ENCODE results near the gene LRCH1. TPM values are rescaled to one million over a fixed set of nuclear protein-coding genes. Genes with fewer than 3 reads are reported as not detected.

LRCH1 gene
- total RNA-seq, 3 donors from 2014 or later = 13.5 to 16.4 (median 14.7) TPM

DNA sequence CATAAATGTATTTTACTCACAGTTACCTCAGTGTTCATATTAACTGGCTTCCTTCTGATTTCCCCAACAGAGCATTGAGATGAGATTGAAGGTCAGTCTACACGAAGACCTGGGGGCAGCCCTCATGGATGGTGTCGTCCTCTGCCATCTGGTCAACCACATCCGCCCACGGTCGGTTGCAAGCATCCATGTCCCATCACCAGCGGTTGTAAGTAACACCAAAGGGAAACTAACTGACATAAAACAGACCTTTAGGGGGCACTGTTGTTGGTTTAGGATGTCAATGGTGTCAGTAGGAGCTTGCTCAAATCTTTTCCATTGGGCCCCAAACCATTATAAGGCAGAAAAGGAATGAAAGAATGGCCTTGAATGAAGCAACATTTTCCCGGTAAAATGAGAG, 175.8 kb downstream of the LRCH1 start:
- no peaks in the 10 kb centered on the region for H3K27me3 Mint-ChIP-seq (ENCODE audit: low read depth)
- peaks cover 44% of the 10 kb centered on the region for H3K36me3 Mint-ChIP-seq (ENCODE audit: insufficient read depth)
- H3K4me3 Mint-ChIP-seq = no peak overlapping the region
- DNase-seq (no peak), ATAC-seq (no peak)
- no peaks in the 10 kb centered on the region for H3K9me3 Mint-ChIP-seq
- no peaks in the 10 kb centered on the region for H3K4me1 Mint-ChIP-seq (ENCODE audit: low read depth)

DNA sequence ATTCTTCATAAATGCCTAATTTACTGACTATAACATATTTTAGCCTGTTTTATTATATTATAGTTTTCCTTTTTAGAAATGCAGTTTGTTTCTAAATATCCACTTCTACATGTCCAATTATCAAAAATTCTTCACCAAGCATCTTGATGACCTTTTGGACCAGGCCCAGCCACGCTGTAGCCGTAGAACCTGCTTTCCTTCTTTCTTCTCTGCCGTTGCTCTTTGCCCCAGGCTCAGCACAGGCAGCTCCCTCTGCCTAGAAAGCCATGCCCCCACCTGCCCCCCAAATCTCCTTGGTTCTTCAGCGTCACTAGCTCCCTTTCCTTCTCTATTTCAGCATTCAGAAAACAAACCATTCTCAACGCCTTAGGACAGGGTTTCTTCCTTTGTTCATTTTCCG, 178.6 kb downstream of the LRCH1 start:
- ATAC-seq (no peak), DNase-seq (no peak)
- Mint-ChIP-seq H3K4me1 (ENCODE audit: low read depth) (no peaks in the 10 kb centered on the region), H3K36me3 (ENCODE audit: insufficient read depth) (peaks cover 42% of the 10 kb centered on the region), H3K9me3 (no peaks in the 10 kb centered on the region), H3K4me3 (no peak overlapping the region), H3K27me3 (ENCODE audit: low read depth) (no peaks in the 10 kb centered on the region)

- no peaks in the 10 kb centered on the region for H3K27me3 Mint-ChIP-seq (ENCODE audit: low read depth)
- DNase-seq (no peak), ATAC-seq (no peak)
- no peaks in the 10 kb centered on the region for H3K9me3 Mint-ChIP-seq
- peaks cover 19% of the 10 kb centered on the region for H3K36me3 Mint-ChIP-seq (ENCODE audit: insufficient read depth)
- no peak overlapping the region for H3K4me3 Mint-ChIP-seq
- no peaks in the 10 kb centered on the region for H3K4me1 Mint-ChIP-seq (ENCODE audit: low read depth)
Observed at GRCh38 chr13:46735425-46735824, 182.5 kb downstream of the LRCH1 start.

DNA sequence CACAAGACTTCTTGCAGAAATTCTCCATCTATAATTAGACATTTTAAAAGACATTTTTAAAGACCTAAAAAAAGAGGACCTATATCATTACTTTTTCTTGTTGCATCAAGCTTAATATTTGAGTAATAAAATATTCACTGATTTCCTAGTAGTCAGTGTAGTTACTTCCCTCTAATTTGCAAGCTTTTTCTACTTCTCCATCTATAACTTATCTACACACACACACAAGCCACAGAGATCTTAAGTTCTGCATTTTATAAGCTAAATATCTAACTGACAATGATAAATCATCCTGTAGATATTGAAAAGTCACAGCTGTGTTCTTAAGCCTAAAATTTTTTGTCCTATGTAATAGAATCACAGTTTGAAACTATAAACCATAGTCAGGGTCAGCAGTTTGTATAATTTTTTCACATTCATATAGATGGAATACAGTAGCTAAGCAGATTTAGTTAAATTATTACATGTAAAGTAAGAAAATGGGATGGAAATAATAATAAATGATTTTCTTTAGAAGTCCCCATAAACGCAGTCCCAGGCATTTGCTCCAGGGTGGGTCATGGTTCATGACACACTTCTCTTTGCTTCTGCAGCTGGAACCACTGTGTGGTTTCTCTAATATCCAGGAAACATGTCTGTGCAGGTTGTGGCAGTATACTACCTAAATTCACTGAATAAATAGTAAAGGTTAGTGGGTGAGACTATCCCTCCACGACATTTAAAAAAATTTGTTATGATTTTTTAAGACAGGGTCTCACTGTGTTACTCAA, 183.8 kb downstream of the LRCH1 start:
- Mint-ChIP-seq H3K36me3 (ENCODE audit: insufficient read depth) (peaks cover 21% of the 10 kb centered on the region), H3K9me3 (no peaks in the 10 kb centered on the region), H3K4me3 (no peak overlapping the region), H3K27me3 (ENCODE audit: low read depth) (no peaks in the 10 kb centered on the region), H3K4me1 (ENCODE audit: low read depth) (no peaks in the 10 kb centered on the region)
- DNase-seq = no peak
- no peak for ATAC-seq

GRCh38 chr13:46738055-46738454, 185.1 kb downstream of the LRCH1 start:
- Mint-ChIP-seq H3K27me3 (ENCODE audit: low read depth) (no peaks in the 10 kb centered on the region), H3K4me1 (ENCODE audit: low read depth) (no peaks in the 10 kb centered on the region), H3K36me3 (ENCODE audit: insufficient read depth) (peaks cover 17% of the 10 kb centered on the region), H3K4me3 (no peak overlapping the region), H3K9me3 (no peaks in the 10 kb centered on the region)
- ATAC-seq (no peak), DNase-seq (no peak)

GRCh38 chr13:46738766-46739165, 185.8 kb downstream of the LRCH1 start:
- Mint-ChIP-seq H3K4me3 (no peak overlapping the region), H3K27me3 (ENCODE audit: low read depth) (no peaks in the 10 kb centered on the region), H3K4me1 (ENCODE audit: low read depth) (no peaks in the 10 kb centered on the region), H3K9me3 (no peaks in the 10 kb centered on the region), H3K36me3 (ENCODE audit: insufficient read depth) (peaks cover 17% of the 10 kb centered on the region)
- DNase-seq (no peak), ATAC-seq (no peak)

GRCh38 chr13:46739447-46740098, 186.6 kb downstream of the LRCH1 start:
- H3K36me3 Mint-ChIP-seq (ENCODE audit: insufficient read depth) = peaks cover 21% of the 10 kb centered on the region
- no peaks in the 10 kb centered on the region for H3K4me1 Mint-ChIP-seq (ENCODE audit: low read depth)
- ATAC-seq = no peak
- no peaks in the 10 kb centered on the region for H3K27me3 Mint-ChIP-seq (ENCODE audit: low read depth)
- H3K9me3 Mint-ChIP-seq = no peaks in the 10 kb centered on the region
- H3K4me3 Mint-ChIP-seq = no peak overlapping the region
- DNase-seq = no peak

DNA sequence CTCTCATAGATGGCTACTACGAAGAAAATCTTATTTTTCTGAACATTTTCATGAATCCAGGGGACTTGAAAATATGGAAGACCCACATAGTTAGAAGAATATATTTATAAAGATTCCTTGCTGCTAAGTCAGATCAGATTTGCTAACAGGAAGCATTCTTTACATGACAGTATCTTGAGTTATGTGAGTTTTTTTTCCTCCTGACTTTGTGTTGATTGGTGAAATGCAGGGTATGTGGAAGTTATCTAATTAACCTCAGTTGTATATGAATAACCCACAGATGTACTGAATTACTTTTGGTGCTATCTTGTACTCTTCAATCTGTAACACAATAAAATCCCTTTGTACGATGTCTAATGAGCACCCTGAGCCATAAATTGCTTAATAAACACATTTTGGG, 190.2 kb downstream of the LRCH1 start:
- Mint-ChIP-seq H3K36me3 (ENCODE audit: insufficient read depth) (peaks cover 25% of the 10 kb centered on the region), H3K4me3 (no peak overlapping the region), H3K4me1 (ENCODE audit: low read depth) (no peaks in the 10 kb centered on the region), H3K27me3 (ENCODE audit: low read depth) (no peaks in the 10 kb centered on the region), H3K9me3 (no peaks in the 10 kb centered on the region)
- no peak for ATAC-seq
- DNase-seq = no peak

DNA sequence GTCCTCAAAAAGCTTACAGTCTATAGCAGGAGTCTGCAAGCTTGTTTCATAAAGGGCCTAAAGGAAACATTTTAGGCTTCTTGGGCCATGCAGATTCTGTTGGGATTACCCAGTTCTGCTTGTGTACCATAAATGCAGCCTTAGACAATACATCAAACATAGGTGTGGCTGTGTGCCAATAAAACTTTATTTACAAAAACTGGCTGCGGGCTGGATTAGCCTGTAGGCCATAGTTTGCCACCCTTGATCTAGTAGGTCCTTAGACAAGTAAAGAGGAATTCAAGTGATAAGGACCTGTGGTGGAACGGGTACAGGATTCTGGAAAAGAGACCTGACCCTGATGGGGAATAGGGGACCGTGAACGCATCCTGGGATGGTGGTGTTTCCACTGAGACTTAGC, 192.1 kb downstream of the LRCH1 start:
- H3K9me3 Mint-ChIP-seq = no peaks in the 10 kb centered on the region
- no peaks in the 10 kb centered on the region for H3K27me3 Mint-ChIP-seq (ENCODE audit: low read depth)
- DNase-seq = no peak
- H3K36me3 Mint-ChIP-seq (ENCODE audit: insufficient read depth) = peaks cover 27% of the 10 kb centered on the region
- ATAC-seq = no peak
- H3K4me3 Mint-ChIP-seq = no peak overlapping the region
- peaks cover 2% of the 10 kb centered on the region for H3K4me1 Mint-ChIP-seq (ENCODE audit: low read depth)

GRCh38 chr13:46745706-46746105, 192.7 kb downstream of the LRCH1 start:
- H3K36me3 Mint-ChIP-seq (ENCODE audit: insufficient read depth) = peaks cover 34% of the 10 kb centered on the region

DNA sequence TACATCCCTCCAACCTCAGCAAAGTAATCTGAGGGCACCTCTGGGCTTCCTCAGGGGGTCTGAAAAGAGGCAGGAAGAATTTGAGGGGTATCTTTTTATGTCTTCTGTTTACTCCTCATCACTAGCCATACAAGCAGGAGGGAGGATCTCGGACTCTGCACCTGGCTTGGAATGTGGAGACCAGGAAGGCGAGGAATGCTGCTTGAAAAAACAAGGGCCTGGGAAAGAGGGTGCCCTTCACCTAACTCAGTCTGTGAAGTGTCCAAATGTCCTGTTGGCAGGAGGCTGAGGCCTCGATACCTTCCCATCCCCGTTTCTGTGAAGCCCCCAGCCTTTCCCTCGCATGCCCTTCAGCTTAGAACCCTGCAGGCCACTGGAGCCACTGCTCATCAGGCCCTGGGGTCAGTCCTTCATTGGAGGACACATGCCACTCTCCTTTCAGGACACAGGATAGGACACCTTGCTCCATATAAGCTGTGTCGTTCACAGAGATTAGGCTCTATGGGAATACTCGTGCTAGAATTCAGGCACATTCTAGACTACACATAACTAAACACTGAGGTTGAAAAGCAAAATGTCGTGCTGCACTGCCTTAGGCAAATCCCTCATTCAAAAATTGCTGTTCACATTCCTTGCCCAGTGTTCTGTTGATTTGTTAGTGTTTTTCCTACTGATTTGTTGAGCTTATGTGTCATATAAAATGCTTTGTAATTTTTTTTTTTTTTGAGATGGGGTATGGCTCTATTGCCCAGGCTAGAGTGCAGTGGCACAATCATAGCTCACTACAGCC, 194.3 kb downstream of the LRCH1 start:
- DNase-seq = no peak
- Mint-ChIP-seq H3K4me1 (ENCODE audit: low read depth) (peaks cover 20% of the 10 kb centered on the region), H3K4me3 (no peak overlapping the region), H3K27me3 (ENCODE audit: low read depth) (no peaks in the 10 kb centered on the region), H3K36me3 (ENCODE audit: insufficient read depth) (peaks cover 30% of the 10 kb centered on the region), H3K9me3 (no peaks in the 10 kb centered on the region)
- no peak for ATAC-seq

More at GRCh38 chr13:46745706-46746105, 192.7 kb downstream of the LRCH1 start:
- Mint-ChIP-seq H3K9me3 (no peaks in the 10 kb centered on the region), H3K4me1 (ENCODE audit: low read depth) (peaks cover 7% of the 10 kb centered on the region), H3K4me3 (no peak overlapping the region), H3K27me3 (ENCODE audit: low read depth) (no peaks in the 10 kb centered on the region)
- ATAC-seq = no peak
- no peak for DNase-seq

DNA sequence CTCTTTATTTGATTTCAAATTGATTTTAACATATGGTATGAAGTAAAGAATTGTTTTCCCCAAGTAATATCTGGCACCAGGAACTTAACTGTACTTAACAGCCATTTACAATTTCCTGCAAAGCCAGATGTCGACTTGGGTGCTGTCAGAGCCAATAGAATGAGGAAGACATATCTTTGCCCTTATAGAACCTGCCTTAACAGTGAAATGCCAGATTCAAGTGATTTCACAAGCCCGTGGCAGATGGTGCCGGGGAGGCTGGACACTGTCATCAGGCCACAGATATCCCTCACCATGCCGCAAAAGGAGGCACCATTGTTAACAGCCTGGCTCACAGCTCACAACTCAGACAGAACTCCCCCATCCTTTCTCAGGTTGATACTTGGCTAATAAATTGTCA, 195.3 kb downstream of the LRCH1 start:
- Mint-ChIP-seq H3K27me3 (ENCODE audit: low read depth) (no peaks in the 10 kb centered on the region), H3K36me3 (ENCODE audit: insufficient read depth) (peaks cover 30% of the 10 kb centered on the region), H3K4me1 (ENCODE audit: low read depth) (peaks cover 23% of the 10 kb centered on the region), H3K9me3 (no peaks in the 10 kb centered on the region), H3K4me3 (no peak overlapping the region)
- ATAC-seq (no peak), DNase-seq (no peak)

DNA sequence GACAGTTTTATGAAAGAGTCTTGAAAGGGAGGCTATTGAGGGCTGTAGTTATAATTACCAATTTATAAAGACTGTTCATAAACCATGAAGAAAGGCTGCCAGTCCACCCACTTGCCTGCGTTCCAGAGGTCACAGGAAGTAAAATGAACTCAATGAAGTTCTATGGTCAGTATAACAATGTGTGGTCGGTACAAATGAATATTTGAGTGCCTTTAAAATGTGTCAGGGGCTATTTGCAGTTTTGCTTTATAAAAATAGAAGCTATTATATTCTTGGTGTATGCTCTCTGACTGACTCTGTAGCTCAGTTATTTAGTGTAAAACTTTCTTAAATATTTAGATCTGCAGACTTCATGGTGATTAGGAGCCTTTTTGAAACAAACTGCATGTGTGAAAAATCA, 197.0 kb downstream of the LRCH1 start:
- no peak overlapping the region for H3K4me3 Mint-ChIP-seq

DNA sequence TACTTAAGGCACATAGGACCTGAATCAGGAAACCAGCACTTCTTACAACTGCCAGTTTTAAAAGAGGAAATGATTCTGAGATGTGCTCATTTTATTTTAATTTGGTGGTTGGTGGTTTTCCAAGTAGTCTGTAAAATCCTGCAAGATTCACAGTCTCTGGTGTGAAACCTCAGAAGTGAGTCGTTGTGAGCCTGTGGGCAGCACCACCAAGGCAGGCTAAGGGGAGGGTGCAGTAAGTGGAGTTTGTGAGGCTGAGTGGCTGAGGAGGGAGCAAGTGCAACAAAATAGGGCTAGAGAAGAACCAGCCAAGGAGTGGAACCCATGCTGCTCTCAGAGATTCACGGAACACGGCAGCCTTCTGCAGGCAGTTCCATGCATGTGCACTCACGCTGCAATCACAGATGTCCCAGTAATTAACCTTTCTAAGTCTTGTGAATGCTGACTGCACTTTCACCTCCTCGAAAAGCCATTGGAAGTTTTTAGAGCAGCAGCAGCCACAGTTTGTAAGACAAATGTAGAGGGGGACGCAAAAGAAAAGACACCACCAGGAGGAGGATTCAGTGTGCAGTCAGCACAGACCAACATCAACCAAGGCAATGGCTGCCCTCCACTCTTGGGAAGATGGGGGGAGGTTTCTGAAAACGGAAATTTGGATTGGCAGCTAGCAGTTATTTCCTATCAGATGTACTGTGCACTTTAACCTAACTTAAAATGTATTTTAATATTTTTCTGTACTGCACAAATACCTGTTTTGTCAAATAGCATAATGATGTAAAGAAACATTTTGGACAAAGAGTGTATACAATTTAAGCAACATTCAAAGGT, 199.1 kb downstream of the LRCH1 start:
- Mint-ChIP-seq H3K4me1 (ENCODE audit: low read depth) (peaks cover 28% of the 10 kb centered on the region), H3K36me3 (ENCODE audit: insufficient read depth) (peaks cover 16% of the 10 kb centered on the region), H3K4me3 (no peak overlapping the region), H3K27me3 (ENCODE audit: low read depth) (no peaks in the 10 kb centered on the region), H3K9me3 (no peaks in the 10 kb centered on the region)
- ATAC-seq (peak; percentile 99), DNase-seq (peak; percentile 32)

More for the DNA sequence above, 197.0 kb downstream of the LRCH1 start:
- no peak for DNase-seq
- ATAC-seq = no peak
- H3K9me3 Mint-ChIP-seq = no peaks in the 10 kb centered on the region
- H3K36me3 Mint-ChIP-seq (ENCODE audit: insufficient read depth) = peaks cover 28% of the 10 kb centered on the region
- no peaks in the 10 kb centered on the region for H3K27me3 Mint-ChIP-seq (ENCODE audit: low read depth)
- peaks cover 28% of the 10 kb centered on the region for H3K4me1 Mint-ChIP-seq (ENCODE audit: low read depth)

Measured in activated T-cell treated with anti-CD3 and anti-CD28 coated beads, Interleukin-2, amount 50 U/mL, for 4 hours (primary cell).